Urinary bladder (tissue), 4 donors: ENCODE measurements around the gene NAP1L4. TPM values are rescaled to one million over a fixed set of nuclear protein-coding genes. Genes with fewer than 3 reads are reported as not detected.
"Not testable (repeated sequence)": the region's sequence is repeated elsewhere in the genome, so short reads cannot be mapped to it uniquely, and the experiment has no call there.

Experiments used
- DNase-seq: peaks from one replicate; pipeline ENCODE4 v3.0.0-alpha.2; 2015; ENCODE audit errors: extremely low spot score
- H3K27ac ChIP-seq: one replicate; pipeline ENCODE4 v1.5.1; 2013; ENCODE audit warnings: low read depth, mild to moderate bottlenecking, moderate library complexity
- H3K36me3 ChIP-seq: one replicate; pipeline ENCODE4 v1.6.1; 2013; ENCODE audit warnings: mild to moderate bottlenecking, moderate library complexity; ENCODE audit not compliant: insufficient read depth
- H3K4me1 ChIP-seq: one replicate; pipeline ENCODE4 v1.6.1; 2013; ENCODE audit warnings: mild to moderate bottlenecking, moderate library complexity; ENCODE audit not compliant: insufficient read depth
- H3K4me3 ChIP-seq: one replicate; pipeline ENCODE4 v1.5.1; 2013; ENCODE audit warnings: low read depth, low read length
- WGBS: extraction: QIAGEN DNeasy Blood & Tissue Kit; methylation state at CpG from one replicate; pipeline ENCODE4 v1.1.7; 2013; 5-methylcytosine and 5-hydroxymethylcytosine counted together
- polyA plus RNA-seq: library from polyadenylated mRNA; stranded (reverse); fragments of 200-250 nt; gene quantifications from one replicate; pipeline ENCODE4 v1.2.3, GENCODE V29; 2013
- total RNA-seq: library from RNA; depleted of rRNA; stranded (reverse); fragments of >200 nt; gene quantifications from one replicate; pipeline ENCODE4 v1.2.3, GENCODE V29; 2014
- donor health status: healthy with polysubstance abuse.
- donor health status: healthy.

The NAP1L4 gene
- total and polyA plus RNA-seq, 2 donors: 86.9 to 154 TPM

- Histone ChIP-seq H3K27ac (no peak overlapping the region), H3K4me3 (no peak overlapping the region), H3K36me3 (no peaks in the 10 kb centered on the region), H3K4me1 (no peaks in the 10 kb centered on the region)
- no peak for DNase-seq
- 92% methylated on average over 13 of the region's 13 CpGs for WGBS
These were observed 81.7 kb downstream of the NAP1L4 start for GRCh38 chr11:2910401-2910955.

GRCh38 chr11:2909133-2909902 lies 82.8 kb downstream of the NAP1L4 start:
- DNase-seq: no peak
- Histone ChIP-seq H3K27ac (no peak overlapping the region), H3K4me1 (no peaks in the 10 kb centered on the region), H3K4me3 (no peak overlapping the region), H3K36me3 (no peaks in the 10 kb centered on the region)
- WGBS: 22% methylated on average over 78 of the region's 78 CpGs

GRCh38 chr11:2908130-2908529 lies 84.0 kb downstream of the NAP1L4 start:
- H3K36me3 ChIP-seq: no peaks in the 10 kb centered on the region
- no peaks in the 10 kb centered on the region for H3K4me1 ChIP-seq
- 93% methylated on average over 14 of the region's 14 CpGs for WGBS
- no peak for DNase-seq
- H3K27ac ChIP-seq: no peak overlapping the region
- no peak overlapping the region for H3K4me3 ChIP-seq

GRCh38 chr11:2905299-2905698 lies 86.8 kb downstream of the NAP1L4 start:
- H3K4me1 ChIP-seq, DNase-seq, H3K27ac ChIP-seq, H3K4me3 ChIP-seq, H3K36me3 ChIP-seq: not testable (repeated sequence)
- 82% methylated on average over 7 of the region's 7 CpGs for WGBS

- no peak for DNase-seq
- WGBS: 69% methylated on average over 21 of the region's 21 CpGs
- no peaks in the 10 kb centered on the region for H3K36me3 ChIP-seq
- H3K4me1 ChIP-seq: no peaks in the 10 kb centered on the region
- no peak overlapping the region for H3K4me3 ChIP-seq
- no peak overlapping the region for H3K27ac ChIP-seq
These were observed 87.7 kb downstream of the NAP1L4 start for GRCh38 chr11:2904153-2905052.

- no peaks in the 10 kb centered on the region for H3K36me3 ChIP-seq
- no peaks in the 10 kb centered on the region for H3K4me1 ChIP-seq
- WGBS: 87% methylated on average over 7 of the region's 7 CpGs
- no peak overlapping the region for H3K4me3 ChIP-seq
- H3K27ac ChIP-seq: no peak overlapping the region
- DNase-seq: no peak
These were observed 88.5 kb downstream of the NAP1L4 start for GRCh38 chr11:2903672-2904011.

- 81% methylated on average over 23 of the region's 23 CpGs for WGBS
- Histone ChIP-seq H3K27ac (no peak overlapping the region), H3K4me3 (peak overlapping the region; percentile 51), H3K36me3 (no peaks in the 10 kb centered on the region), H3K4me1 (no peaks in the 10 kb centered on the region)
- no peak for DNase-seq
These were observed 89.1 kb downstream of the NAP1L4 start for GRCh38 chr11:2902784-2903671.

- H3K4me1 ChIP-seq: no peaks in the 10 kb centered on the region
- 4% methylated on average over 58 of the region's 58 CpGs for WGBS
- peak overlapping the region; percentile 85 for H3K27ac ChIP-seq
These were observed 90.0 kb downstream of the NAP1L4 start for GRCh38 chr11:2901854-2902783.

GRCh38 chr11:2901196-2901796 lies 90.8 kb downstream of the NAP1L4 start:
- Histone ChIP-seq H3K27ac (peak overlapping the region; percentile 85), H3K4me3 (peak overlapping the region; percentile 51), H3K4me1 (no peaks in the 10 kb centered on the region), H3K36me3 (no peaks in the 10 kb centered on the region)
- 84% methylated on average over 16 of the region's 16 CpGs for WGBS
- no peak for DNase-seq

More at GRCh38 chr11:2901854-2902783, 90.0 kb downstream of the NAP1L4 start:
- no peaks in the 10 kb centered on the region for H3K36me3 ChIP-seq
- peak overlapping the region; percentile 51 for H3K4me3 ChIP-seq
- DNase-seq: no peak

- H3K27ac ChIP-seq: peak overlapping the region; percentile 13
- DNase-seq: no peak
- H3K4me1 ChIP-seq: no peaks in the 10 kb centered on the region
- 72% methylated on average over 13 of the region's 13 CpGs for WGBS
- no peak overlapping the region for H3K4me3 ChIP-seq
- H3K36me3 ChIP-seq: no peaks in the 10 kb centered on the region
These were observed 92.9 kb downstream of the NAP1L4 start for GRCh38 chr11:2899080-2899783.

GRCh38 chr11:2898366-2899079 lies 93.6 kb downstream of the NAP1L4 start:
- no peak for DNase-seq
- Histone ChIP-seq H3K4me3 (no peak overlapping the region), H3K27ac (peak overlapping the region; percentile 13), H3K4me1 (no peaks in the 10 kb centered on the region), H3K36me3 (no peaks in the 10 kb centered on the region)
- 77% methylated on average over 12 of the region's 12 CpGs for WGBS
